Activated CD8-positive, alpha-beta T cell treated with anti-CD3 and anti-CD28 coated beads, Interleukin-2, amount 10 ng/mL, durations not matched to agents 7 days and 5 days (primary cell): Measurements from ENCODE around the gene DCAF6. TPM values are rescaled to one million over a fixed set of nuclear protein-coding genes. Genes with fewer than 3 reads are reported as not detected.

Experiments
- ATAC-seq: fragments of 150-1000 bp; cut with Tn5 transposase; one replicate; pipeline ENCODE4 v1.10.0; 2021; ENCODE audit warnings: moderate library complexity
- CTCF ChIA-PET: fragments of 350-600 bp; sonication (Branson Sonifier 250); formaldehyde crosslinking; loops from one replicate; lab custom pipeline; 2021; ENCODE audit warnings: antibody characterized with exemption; lab: Charles Lee
- POLR2A ChIA-PET: fragments of 350-600 bp; sonication (Branson Sonifier 250); formaldehyde crosslinking; loops from one replicate; lab custom pipeline; 2021; ENCODE audit warnings: antibody characterized with exemption; lab: Charles Lee
- DNase-seq: peaks from one replicate; pipeline ENCODE4 v3.0.0-alpha.2; 2020
- H3K27ac Mint-ChIP-seq: one replicate; pipeline ENCODE4 v1.8.0; 2021; ENCODE audit warnings: mild to moderate bottlenecking, mixed read lengths
- H3K27me3 Mint-ChIP-seq: one replicate; pipeline ENCODE4 v1.8.0; 2021; ENCODE audit warnings: low read depth, mixed read lengths
- H3K36me3 Mint-ChIP-seq: one replicate; pipeline ENCODE4 v1.8.0; 2021; ENCODE audit warnings: low read depth, mixed read lengths
- H3K4me1 Mint-ChIP-seq: one replicate; pipeline ENCODE4 v1.8.0; 2021; ENCODE audit warnings: low read depth, mixed read lengths
- H3K4me3 Mint-ChIP-seq: one replicate; pipeline ENCODE4 v1.8.0; 2021; ENCODE audit warnings: mild to moderate bottlenecking, mixed read lengths
- H3K9me3 Mint-ChIP-seq: one replicate; pipeline ENCODE4 v1.8.0; 2022; ENCODE audit warnings: mixed read lengths; ENCODE audit not compliant: insufficient read depth
- microRNA-seq: library from miRNA; unstranded; fragments of <30 nt; microRNA quantifications from one replicate; pipeline ENCODE4 v1.2.0, GENCODE V29; 2022
- total RNA-seq, 2 experiments: library from RNA; stranded (reverse); gene quantifications; one replicate each; pipeline ENCODE4 v1.2.3, GENCODE V29; 2021

DCAF6 gene
- total RNA-seq, 2 experiments from 2014 or later, result 22.6 to 25.1 TPM

DNA sequence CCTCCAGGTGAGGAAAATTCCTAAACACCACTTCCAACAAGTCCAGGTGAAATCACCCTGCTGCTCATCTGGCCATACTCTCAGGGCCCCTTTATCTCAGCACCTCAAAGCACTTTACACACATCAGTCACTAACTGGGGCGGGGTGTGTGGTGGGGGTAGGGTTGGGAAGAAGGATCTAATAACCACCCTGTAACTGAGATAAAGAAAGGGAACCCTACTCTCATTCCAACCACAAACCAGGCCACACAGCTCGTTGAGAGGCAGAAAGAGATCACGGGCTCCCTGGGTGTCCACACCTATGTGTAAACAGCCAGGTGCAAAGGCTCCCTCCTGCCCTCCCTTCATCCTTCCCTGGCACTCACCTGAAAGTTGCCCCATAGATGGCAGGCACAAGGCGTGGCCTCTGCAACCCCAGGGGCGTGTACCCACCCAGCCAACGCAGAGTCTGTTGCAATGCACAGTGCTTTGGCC lies 179.9 kb downstream of the DCAF6 start:
- POLR2A ChIA-PET, result no interaction called here

DNA sequence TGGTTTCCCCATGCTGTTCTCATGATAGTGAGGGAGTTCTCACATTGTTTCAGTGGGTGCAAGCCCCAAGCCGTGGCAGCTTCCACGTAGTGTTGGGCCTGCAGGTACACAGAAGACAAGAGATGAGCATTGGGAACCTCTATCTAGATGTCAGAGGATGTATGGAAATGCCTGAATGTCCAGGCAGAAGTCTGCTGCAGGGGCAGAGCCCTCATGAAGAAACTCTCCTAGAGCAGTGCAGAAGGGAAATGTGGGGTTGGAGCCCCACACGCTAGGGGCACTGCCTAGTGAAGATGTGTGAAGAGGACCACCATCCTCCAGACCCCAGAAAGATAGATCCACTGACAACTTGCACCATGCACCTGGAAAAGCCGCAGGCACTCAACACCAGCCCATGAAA lies 183.3 kb downstream of the DCAF6 start:
- ATAC-seq, result no peak
- CTCF ChIA-PET, result no interaction called here
- no peaks in the 10 kb centered on the region for H3K4me1 Mint-ChIP-seq
- H3K4me3 Mint-ChIP-seq, result no peak overlapping the region
- H3K27ac Mint-ChIP-seq, result no peak overlapping the region
- H3K36me3 Mint-ChIP-seq, result no peaks in the 10 kb centered on the region
- no peak for DNase-seq
- peaks cover 44% of the 10 kb centered on the region for H3K27me3 Mint-ChIP-seq
- no peaks in the 10 kb centered on the region for H3K9me3 Mint-ChIP-seq
- POLR2A ChIA-PET, result no interaction called here

More for the DNA sequence above, 179.9 kb downstream of the DCAF6 start:
- H3K27me3 Mint-ChIP-seq, result peaks cover 22% of the 10 kb centered on the region
- ATAC-seq, result no peak
- H3K9me3 Mint-ChIP-seq, result no peaks in the 10 kb centered on the region
- no peaks in the 10 kb centered on the region for H3K36me3 Mint-ChIP-seq
- DNase-seq, result no peak
- H3K4me1 Mint-ChIP-seq, result no peaks in the 10 kb centered on the region
- H3K27ac Mint-ChIP-seq, result no peak overlapping the region
- H3K4me3 Mint-ChIP-seq, result no peak overlapping the region
- CTCF ChIA-PET, result interaction anchor here (1.1 to 1.3 kb wide), 2 partner anchors 29 to 34 kb away, joined by 4 to 6 read pairs; no protein-coding TSS in a partner anchor

DNA sequence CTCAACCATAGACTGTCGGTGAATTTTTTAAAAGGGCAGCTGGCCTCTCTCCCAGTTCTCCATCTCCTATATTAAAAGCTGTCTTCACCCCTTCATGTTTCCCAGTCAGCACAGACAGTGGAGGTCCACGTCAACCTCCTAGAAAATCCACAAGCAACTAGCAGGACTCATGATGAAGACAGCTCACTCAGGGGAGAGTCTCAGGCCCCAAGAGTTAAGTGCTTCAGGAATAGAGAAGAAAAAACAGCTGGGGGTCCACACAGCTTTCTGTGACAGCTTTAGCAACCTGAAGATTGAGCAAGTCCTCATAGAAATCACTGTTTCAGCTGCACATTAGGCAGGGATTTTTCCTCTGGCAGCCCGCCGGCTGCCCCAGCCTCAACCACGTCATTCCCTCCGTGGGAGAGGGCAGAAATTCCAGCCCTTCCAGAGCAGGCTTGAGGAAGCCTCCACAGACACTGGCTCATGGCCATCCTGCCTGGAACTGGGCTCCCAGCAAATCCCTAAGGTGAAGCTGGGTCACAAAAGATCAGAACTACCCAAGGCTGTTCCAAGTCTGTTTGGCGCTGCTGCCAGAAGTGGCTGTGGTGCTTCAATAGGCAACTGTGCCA lies 185.0 kb downstream of the DCAF6 start:
- H3K27ac Mint-ChIP-seq, result no peak overlapping the region
- no peaks in the 10 kb centered on the region for H3K9me3 Mint-ChIP-seq
- peaks cover 46% of the 10 kb centered on the region for H3K27me3 Mint-ChIP-seq
- H3K4me1 Mint-ChIP-seq, result no peaks in the 10 kb centered on the region
- ATAC-seq (no peak), DNase-seq (no peak)
- ChIA-PET POLR2A (no interaction called here), CTCF (interaction anchor here (1.3 kb wide), 1 partner anchor 24 kb away, joined by 6 read pairs; no protein-coding TSS in a partner anchor)
- no peaks in the 10 kb centered on the region for H3K36me3 Mint-ChIP-seq
- no peak overlapping the region for H3K4me3 Mint-ChIP-seq

DNA sequence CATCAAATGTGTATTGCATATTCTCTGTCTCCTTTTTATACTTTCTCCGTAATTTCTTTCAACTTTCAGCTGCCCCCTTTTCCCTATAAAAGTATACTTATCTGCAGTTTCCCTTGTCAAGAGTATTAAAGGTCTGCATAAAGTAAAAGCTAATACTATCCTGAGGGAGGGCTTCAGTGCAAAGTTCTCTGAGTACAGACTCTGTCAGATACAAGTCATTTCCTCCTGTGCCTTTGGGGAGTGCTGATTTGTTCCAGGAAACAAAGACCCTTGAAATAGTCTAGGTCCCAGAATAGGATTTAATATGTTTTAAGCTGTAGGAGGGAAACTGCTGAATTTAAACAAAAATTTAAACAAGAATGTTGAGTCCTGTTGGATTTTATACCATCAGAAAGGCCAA lies 188.6 kb downstream of the DCAF6 start:
- Mint-ChIP-seq H3K4me3 (no peak overlapping the region), H3K9me3 (no peaks in the 10 kb centered on the region), H3K27ac (no peak overlapping the region), H3K36me3 (no peaks in the 10 kb centered on the region), H3K4me1 (no peaks in the 10 kb centered on the region), H3K27me3 (peaks cover 35% of the 10 kb centered on the region)
- ChIA-PET CTCF (no interaction called here), POLR2A (no interaction called here)
- DNase-seq, result no peak
- no peak for ATAC-seq

Small RNA genes lying within 50 kb of the gene (microRNA-seq; reads per million reads assigned to microRNA genes)
- not detected for gene MIR1255B2

Other genes with a start within 250 kb of the DCAF6 start
- 10 to 100 TPM; 12.5 to 13.6 TPM for gene MPZL1, start 214.7 kb upstream of the DCAF6 start, total RNA-seq
- gene ADCY10, start 22.5 kb upstream of the DCAF6 start, total RNA-seq, result not detected
- gene MPC2, start 389 bp downstream of the DCAF6 start, total RNA-seq, result 10 to 100 TPM; 66.1 to 68.8 TPM
- not detected for gene GPR161, start 200.2 kb downstream of the DCAF6 start, total RNA-seq
- gene TIPRL, start 242.3 kb downstream of the DCAF6 start, total RNA-seq, result 10 to 100 TPM; 48.6 to 53.6 TPM